ENCODE measurements around the gene MAPK6. TPM values are rescaled to one million over a fixed set of nuclear protein-coding genes. Genes with fewer than 3 reads are reported as not detected.
"Not testable (repeated sequence)": the region's sequence is repeated elsewhere in the genome, so short reads cannot be mapped to it uniquely, and the experiment has no call there.

Gene MAPK6
- total and polyA plus RNA-seq, 2 donors = 16.2 to 50.8 TPM

DNA sequence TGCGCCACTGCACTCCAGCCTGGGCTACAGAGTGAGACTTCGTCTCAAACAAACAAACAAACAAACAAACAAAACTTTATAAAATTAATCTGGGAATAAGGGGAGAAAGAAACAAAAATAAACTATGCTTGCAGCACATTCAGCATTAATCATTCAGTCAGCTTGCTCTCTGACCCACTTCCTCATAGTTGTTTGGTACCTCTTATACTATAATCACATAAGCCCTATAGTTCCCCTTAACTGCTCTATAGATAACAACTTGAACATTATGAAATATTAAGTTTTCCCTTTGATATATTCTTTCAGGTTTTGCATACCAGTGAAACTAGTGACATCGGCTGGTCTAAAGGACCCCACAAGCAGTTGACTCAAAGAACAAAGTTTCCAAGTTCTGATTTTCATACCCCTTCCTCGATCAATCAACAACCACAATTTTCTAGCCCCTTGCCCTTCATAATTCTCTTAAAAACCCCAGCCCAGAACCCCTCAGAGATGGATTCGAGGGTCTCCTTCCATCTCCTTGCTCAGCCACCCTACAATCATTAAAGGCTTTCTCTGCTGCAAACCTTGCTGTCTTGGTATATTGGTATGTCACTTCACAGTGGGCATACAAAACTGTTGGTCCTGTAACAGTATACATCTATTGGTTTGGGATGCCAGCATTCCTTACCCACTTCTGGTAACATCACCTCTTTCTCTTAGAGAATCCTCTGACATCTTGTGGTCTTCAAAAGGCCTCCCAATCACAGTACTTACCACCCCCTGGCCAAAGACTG, 67.2 kb downstream of the MAPK6 start:
- Histone ChIP-seq H3K4me3 (ENCODE audit: low read depth, low read length) (no peak overlapping the region), H3K4me1 (ENCODE audit: insufficient read depth) (no peaks in the 10 kb centered on the region), H3K27ac (ENCODE audit: low read depth) (no peak overlapping the region), H3K36me3 (ENCODE audit: insufficient read depth) (no peaks in the 10 kb centered on the region)
- no peak for DNase-seq (ENCODE audit: extremely low spot score)
- 90% methylated on average over 5 of the region's 5 CpGs for WGBS

DNA sequence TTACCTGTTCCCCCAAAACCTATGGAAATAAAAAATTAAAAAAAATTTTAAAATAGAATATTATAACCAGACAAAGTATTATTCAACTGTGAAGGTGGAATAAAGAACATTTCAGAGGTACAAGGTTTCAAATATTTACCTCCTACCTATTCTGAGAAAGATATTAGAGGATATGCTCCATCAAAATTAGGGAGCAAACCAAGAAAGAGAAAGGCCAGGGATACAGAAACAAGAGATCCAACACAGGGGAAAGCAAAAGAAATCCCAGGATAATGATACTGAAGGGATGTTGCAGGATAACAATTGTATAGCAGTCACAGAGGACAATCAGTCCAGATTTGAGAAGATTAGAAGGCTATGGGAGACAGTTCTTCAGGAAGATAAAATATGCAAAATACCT, 71.2 kb downstream of the MAPK6 start:
- Histone ChIP-seq H3K27ac (ENCODE audit: low read depth) (no peak overlapping the region), H3K4me1 (ENCODE audit: insufficient read depth) (peaks cover 5% of the 10 kb centered on the region)
- no peak for DNase-seq (ENCODE audit: extremely low spot score)

DNA sequence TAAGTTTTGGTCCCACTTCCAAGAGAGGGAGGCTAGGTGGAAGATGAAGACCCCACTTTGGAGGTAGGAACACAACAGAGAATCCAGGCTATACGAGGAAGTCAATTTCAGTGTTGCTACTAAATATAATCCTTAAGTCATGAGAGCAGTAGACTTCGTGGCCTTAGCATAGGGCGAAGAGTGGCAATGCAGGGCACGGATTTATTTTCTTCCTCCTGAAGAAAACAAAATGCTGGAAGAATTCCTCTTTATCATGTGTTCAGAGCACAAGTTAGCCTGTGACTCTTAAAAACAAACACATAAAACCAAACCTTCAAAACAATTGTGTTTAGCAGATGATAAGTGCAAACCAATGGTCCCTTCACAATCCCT, 74.1 kb downstream of the MAPK6 start:
- Histone ChIP-seq H3K36me3 (ENCODE audit: insufficient read depth) (no peaks in the 10 kb centered on the region), H3K4me3 (ENCODE audit: low read depth, low read length) (no peak overlapping the region), H3K4me1 (ENCODE audit: insufficient read depth) (peaks cover 5% of the 10 kb centered on the region), H3K27ac (ENCODE audit: low read depth) (no peak overlapping the region)
- DNase-seq (ENCODE audit: extremely low spot score) = no peak
- 53% methylated on average over 4 of the region's 4 CpGs for WGBS

More for the DNA sequence above, 71.2 kb downstream of the MAPK6 start:
- no peaks in the 10 kb centered on the region for H3K36me3 ChIP-seq (ENCODE audit: insufficient read depth)
- no peak overlapping the region for H3K4me3 ChIP-seq (ENCODE audit: low read depth, low read length)

DNA sequence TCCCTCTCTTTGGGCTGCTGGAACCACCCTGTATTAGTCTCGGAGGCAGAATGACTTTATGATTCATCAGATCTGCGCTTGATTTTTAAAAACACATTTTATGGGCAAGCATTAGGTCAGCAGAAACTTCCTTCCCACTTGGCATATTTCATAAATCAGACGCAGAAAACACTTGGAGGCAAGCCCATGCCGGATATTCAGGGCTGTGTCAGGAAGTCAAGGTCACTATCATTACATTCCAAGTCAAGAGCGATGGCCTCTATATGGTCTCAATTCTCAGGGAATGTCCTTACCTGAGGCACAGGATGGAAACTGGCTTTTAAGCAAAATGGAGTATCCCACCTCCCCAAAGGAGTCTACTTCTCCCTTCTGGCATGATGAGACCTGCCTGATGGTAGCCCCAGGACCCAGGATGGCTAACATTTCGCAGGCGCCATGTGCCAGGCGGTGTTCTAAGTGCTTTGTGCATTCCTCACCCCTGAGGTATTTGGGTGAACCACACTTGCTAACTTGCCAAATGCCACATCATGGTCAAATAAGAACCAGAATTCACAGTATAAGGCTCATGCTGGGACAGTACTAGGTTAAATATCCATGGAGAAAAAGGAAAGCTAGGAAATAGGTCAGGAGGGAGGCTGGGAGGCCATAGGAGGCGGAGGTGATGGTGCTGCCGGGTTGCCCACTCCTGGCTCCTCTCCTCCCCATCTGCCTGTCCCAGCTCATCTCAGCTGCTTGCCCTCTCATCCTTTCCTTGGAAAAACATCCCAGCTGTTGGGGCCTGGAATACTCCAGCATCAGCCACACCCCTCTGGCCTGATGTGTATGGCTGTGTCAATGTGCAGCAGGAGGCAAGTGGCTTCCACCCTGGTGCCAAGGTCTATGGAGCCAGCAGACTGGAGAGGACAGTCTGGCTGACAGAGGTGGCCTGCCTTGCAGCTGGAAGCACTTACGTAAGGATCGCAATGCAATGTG, 74.8 kb downstream of the MAPK6 start:
- no peak for DNase-seq (ENCODE audit: extremely low spot score)
- peak overlapping the region; percentile 32 for H3K27ac ChIP-seq (ENCODE audit: low read depth)
- peaks cover 5% of the 10 kb centered on the region for H3K4me1 ChIP-seq (ENCODE audit: insufficient read depth)
- 50% methylated on average over 12 of the region's 12 CpGs for WGBS
- H3K4me3 ChIP-seq (ENCODE audit: low read depth, low read length) = no peak overlapping the region
- H3K36me3 ChIP-seq (ENCODE audit: insufficient read depth) = no peaks in the 10 kb centered on the region

DNA sequence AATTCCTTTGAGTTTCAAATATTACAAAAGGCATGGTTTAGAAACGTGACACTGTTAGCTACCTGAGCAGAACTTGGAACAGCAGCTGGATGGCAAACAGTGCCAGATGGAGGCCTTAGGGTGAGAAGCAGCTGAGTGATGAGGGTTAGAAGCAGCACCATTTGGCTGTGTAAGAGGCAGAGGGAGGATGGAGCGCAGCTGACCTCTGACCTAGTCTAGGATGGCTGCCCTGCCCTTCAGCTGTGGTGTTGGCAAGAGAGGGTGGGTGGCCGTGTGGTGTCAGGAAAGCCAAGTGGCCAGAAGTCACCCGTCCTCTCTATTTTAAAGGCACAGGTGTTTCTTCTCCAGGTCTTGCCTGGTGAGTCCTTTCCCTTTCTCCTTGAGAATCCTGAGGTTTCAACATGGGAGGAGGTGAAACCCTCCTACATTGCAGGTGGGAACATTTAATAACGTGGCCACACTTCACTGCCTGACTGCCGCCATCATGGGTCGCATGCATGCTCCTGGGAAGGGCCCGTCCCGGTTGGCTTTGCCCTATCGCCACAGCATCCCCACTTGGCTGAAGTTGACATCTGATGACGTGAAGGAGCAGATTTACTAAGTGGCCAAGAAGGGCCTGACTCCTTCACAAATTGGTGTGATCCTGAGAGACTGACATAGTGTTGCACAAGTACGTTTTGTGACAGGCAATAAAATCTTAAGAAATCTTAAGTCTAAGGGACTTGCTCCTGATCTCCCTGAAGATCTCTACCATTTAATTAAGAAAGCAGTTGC, 76.0 kb downstream of the MAPK6 start:
- H3K4me1 ChIP-seq (ENCODE audit: insufficient read depth) = peaks cover 5% of the 10 kb centered on the region
- no peaks in the 10 kb centered on the region for H3K36me3 ChIP-seq (ENCODE audit: insufficient read depth)
- no peak overlapping the region for H3K4me3 ChIP-seq (ENCODE audit: low read depth, low read length)
- H3K27ac ChIP-seq (ENCODE audit: low read depth) = peak overlapping the region; percentile 70
- DNase-seq (ENCODE audit: extremely low spot score) = no peak
- 85% methylated on average over 12 of the region's 12 CpGs for WGBS

DNA sequence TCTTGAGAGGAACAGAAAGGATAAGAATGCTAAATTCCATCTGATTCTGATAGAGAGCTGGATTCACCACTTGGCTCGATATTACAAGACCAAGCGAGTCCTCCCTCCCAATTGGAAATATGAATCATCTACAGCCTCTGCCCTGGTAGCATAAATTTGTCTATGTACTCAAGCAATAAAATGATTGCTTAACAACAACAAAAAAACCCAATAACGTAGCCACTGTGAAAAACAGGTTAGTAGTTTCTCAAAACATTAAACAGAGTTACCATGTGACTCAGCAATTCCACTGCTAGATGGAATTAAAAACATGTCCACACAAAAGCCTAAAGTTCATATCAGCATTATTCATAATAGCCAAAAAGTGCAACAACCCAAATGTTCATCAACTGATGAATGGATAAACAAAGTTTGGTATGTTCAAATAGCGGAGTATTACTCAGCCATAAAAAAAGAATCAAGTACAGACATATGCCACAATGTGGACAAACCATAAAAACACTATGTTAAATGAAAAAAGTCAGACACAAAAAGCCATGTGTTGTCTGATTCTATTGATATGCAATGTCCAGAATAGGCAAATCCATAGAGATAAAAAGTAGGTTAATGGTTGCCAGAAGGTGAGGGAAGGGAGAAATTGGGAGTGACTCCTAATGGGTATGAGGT, 76.7 kb downstream of the MAPK6 start:
- no peaks in the 10 kb centered on the region for H3K36me3 ChIP-seq (ENCODE audit: insufficient read depth)
- no peak for DNase-seq (ENCODE audit: extremely low spot score)
- H3K4me1 ChIP-seq (ENCODE audit: insufficient read depth) = peaks cover 5% of the 10 kb centered on the region
- WGBS = 32% methylated on average over 4 of the region's 4 CpGs
- H3K4me3 ChIP-seq (ENCODE audit: low read depth, low read length) = no peak overlapping the region
- H3K27ac ChIP-seq (ENCODE audit: low read depth) = no peak overlapping the region

DNA sequence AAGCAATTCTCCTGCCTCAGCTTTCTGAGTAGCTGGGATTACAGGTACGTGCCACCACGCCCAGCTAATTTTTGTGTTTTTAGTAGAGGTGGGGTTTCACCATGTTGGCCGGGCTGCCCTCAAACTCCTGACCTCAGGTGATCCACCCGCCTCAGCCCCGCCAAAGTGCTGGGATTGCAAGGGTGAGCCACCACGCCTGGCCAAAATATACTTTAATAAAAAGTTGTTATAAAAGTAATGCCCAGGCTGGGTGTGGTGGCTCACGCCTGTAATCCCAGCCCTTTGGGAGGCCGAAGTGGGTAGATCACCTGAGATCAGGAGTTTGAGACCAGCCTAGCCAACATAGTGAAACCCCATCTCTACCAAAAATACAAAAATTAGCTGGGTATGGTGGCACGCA, 77.5 kb downstream of the MAPK6 start:
- H3K4me3 ChIP-seq (ENCODE audit: low read depth, low read length); DNase-seq (ENCODE audit: extremely low spot score); H3K4me1 ChIP-seq (ENCODE audit: insufficient read depth); H3K36me3 ChIP-seq (ENCODE audit: insufficient read depth); H3K27ac ChIP-seq (ENCODE audit: low read depth): not testable (repeated sequence)
- 97% methylated on average over 9 of the region's 9 CpGs for WGBS

DNA sequence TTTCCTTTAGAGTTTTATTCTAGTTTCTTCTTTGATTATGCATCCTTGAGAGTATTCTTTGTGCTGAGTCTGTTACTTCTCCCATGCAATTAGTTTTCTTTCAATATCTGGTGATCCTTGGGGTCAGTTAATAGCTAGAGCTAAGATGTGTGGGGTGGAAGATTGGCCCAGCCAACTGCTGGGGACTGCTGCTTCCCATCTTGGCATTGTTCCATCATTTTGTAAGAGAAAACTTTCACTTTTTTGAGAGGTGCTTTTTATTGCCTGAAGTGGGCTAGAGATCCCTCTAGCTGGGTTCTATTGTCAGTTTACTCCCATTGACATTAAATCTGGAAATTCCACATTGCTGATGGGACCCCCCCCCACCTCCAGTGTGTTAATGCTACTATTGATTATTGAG, 78.2 kb downstream of the MAPK6 start:
- DNase-seq (ENCODE audit: extremely low spot score) = no peak
- no peak overlapping the region for H3K27ac ChIP-seq (ENCODE audit: low read depth)

DNA sequence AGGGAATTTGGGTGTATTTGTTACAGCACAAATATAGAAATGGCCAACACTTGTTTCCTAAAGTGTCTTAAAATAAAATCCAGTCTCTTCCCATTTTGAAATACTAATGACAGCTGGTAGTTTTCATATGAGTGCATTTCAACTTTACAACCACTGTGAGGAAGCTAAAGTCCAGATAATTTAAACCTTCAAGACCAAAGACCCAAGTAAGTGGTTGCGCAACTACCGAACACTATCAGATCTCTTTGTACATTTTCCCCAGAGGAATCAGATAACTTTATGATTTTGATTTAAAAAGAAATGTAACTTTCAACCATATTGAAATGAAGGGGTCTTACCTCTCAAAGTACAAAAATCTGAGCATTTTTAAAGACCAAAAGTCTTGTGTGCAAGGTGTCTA, 79.3 kb downstream of the MAPK6 start:
- 68% methylated on average over 2 of the region's 2 CpGs for WGBS
- peaks cover 5% of the 10 kb centered on the region for H3K4me1 ChIP-seq (ENCODE audit: insufficient read depth)
- no peak for DNase-seq (ENCODE audit: extremely low spot score)
- H3K4me3 ChIP-seq (ENCODE audit: low read depth, low read length) = no peak overlapping the region
- no peak overlapping the region for H3K27ac ChIP-seq (ENCODE audit: low read depth)
- no peaks in the 10 kb centered on the region for H3K36me3 ChIP-seq (ENCODE audit: insufficient read depth)

More for the DNA sequence above, 78.2 kb downstream of the MAPK6 start:
- no peak overlapping the region for H3K4me3 ChIP-seq (ENCODE audit: low read depth, low read length)
- peaks cover 5% of the 10 kb centered on the region for H3K4me1 ChIP-seq (ENCODE audit: insufficient read depth)
- H3K36me3 ChIP-seq (ENCODE audit: insufficient read depth) = no peaks in the 10 kb centered on the region

DNA sequence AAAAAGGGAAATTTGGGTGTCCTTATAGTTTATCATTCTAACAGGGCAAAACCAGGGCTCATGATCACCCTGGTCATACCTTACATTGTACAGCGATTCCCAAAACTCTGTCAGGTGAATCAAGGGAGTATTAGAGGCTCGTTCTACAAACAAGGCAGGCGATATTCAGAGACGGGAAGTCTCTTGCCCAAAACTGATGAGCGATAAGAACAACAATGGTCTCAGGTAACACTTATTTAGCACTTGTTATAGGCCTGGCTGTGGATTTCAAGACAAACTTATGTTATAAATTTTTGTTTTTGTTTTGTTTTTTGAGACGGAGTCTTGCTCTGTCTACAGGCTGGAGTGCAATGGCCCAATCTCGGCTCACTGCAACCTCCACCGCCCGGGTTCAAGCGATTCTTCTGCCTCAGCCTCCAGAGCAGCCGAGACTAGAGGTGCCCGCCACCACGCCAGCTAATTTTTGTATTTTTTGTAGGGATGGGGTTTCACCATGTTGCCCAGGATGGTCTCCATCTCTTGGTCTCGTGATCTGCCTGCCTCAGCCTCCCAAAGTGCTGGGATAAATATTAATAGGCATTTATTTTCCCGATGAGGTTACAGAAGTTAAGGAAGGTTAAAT, 80.7 kb downstream of the MAPK6 start:
- Histone ChIP-seq H3K4me1 (ENCODE audit: insufficient read depth) (peaks cover 2% of the 10 kb centered on the region), H3K27ac (ENCODE audit: low read depth) (no peak overlapping the region), H3K36me3 (ENCODE audit: insufficient read depth) (no peaks in the 10 kb centered on the region), H3K4me3 (ENCODE audit: low read depth, low read length) (no peak overlapping the region)
- 96% methylated on average over 15 of the region's 15 CpGs for WGBS
- DNase-seq (ENCODE audit: extremely low spot score) = no peak

DNA sequence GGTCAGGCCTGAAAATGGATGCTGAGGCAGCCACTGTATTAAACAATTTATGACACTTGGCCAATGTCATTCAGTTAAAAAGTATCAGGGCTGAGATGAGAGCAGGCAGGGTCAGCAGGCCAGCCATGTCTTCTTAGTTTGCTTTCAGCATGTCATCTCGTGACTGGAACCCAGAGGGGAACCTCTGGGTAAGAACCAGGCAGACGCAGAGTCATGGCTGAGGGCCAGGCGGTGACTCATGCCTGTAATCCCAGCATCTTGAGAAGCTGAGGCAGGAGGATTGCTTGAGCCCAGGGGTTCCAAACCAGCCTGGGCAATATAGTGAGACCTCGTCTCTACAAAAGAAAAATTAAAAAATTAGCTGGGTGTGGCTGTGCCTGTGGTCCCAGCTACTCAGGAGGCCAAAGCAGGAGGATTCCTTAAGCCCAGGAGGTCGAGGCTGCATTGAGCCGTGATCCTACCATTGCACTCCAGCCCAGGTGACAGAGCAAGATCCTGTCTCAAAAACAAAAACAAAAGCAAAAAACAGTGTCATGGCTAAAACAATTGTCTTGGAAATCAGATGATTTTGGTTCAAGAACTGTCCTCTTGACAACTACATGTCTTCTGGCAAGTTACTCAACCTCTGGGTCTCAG, 81.9 kb downstream of the MAPK6 start:
- 57% methylated on average over 6 of the region's 6 CpGs for WGBS
- Histone ChIP-seq H3K4me3 (ENCODE audit: low read depth, low read length) (no peak overlapping the region), H3K4me1 (ENCODE audit: insufficient read depth) (no peaks in the 10 kb centered on the region), H3K27ac (ENCODE audit: low read depth) (no peak overlapping the region), H3K36me3 (ENCODE audit: insufficient read depth) (no peaks in the 10 kb centered on the region)
- no peak for DNase-seq (ENCODE audit: extremely low spot score)

DNA sequence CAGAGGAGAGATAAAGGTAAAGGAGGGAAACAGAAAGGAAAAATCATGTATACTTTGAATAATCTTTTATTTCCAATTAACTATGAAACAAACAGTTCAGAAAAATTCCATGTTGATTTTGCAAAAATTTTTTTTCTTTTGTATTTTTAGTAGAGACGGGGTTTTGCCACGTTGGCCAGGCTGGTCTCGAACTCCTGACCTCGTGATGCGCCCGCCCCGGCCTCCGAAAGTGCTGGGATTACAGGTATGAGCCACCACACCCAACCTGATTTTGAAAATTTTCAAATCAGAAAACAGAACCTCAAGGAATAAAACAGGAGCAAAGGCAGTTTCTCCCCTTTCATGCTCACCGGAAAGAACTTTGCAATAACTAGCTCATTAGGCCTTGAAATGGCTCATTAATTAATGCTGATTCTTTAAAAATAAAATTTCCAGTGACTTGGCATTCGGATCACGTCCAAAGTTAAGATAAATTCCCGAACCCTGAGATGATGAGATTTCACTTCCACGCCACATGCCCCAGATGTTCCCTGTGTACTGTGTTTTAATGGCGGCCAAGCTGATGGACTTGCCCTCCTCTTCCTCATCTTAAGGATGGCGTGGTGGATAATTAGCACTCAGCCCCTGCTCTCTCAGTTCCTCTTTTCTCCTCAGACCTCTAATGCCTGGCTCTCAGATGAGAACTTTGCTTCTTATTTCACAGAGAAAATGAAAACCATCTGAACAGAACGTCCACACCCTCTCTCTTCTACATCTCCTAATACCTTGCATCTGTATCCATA, 82.7 kb downstream of the MAPK6 start:
- 96% methylated on average over 16 of the region's 16 CpGs for WGBS
- Histone ChIP-seq H3K4me3 (ENCODE audit: low read depth, low read length) (no peak overlapping the region), H3K4me1 (ENCODE audit: insufficient read depth) (no peaks in the 10 kb centered on the region), H3K27ac (ENCODE audit: low read depth) (no peak overlapping the region), H3K36me3 (ENCODE audit: insufficient read depth) (no peaks in the 10 kb centered on the region)
- no peak for DNase-seq (ENCODE audit: extremely low spot score)
